ENCODE data around the gene TMEM250. TPM values are rescaled to one million over a fixed set of nuclear protein-coding genes. Genes with fewer than 3 reads are reported as not detected.

Gene TMEM250
- polyA plus RNA-seq, 1 of the 3 experiments (the other 2 are of a cell fraction), result 25.9 TPM

DNA sequence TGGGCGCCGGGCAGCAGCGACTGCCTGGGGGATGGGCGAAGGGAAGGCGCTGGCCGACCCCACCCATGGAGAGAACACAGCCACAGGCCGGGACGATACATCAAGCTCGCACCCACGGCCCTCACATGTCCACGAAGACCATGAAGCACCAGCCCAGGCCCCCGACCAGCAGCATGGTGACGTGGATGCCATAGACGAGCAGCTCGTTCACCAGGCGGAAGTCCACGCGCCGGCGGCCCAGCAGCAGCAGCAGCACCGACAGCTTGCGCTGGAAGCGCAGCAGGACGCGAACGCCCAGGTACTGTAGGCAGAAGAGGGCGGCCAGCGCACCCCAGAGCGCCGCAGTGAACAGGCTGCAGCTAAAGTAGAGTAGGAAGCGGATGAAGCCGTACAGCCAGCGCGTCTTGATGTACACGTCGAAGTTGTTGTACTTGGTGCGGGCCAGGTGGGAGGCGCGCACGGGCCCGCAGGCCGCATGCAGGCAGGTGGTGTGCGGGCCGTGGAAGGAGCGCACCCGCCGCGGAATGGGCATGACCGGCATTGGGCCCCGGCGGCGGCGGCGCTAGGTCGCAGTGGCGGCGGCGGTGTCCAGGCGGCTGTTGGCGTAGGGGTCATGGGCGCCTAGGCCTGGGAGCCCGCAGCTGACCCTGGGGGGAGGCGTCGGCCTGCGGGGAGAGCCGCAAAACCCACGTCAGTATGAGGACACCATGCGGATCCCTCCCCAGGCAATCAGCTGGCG is 2.1 kb downstream of the TMEM250 start (continued):
- no peak for TF ChIP-seq MEF2A (IDR thresholded peaks at IDR 0.05; ENCODE audit: borderline replicate concordance, low read depth)

DNA sequence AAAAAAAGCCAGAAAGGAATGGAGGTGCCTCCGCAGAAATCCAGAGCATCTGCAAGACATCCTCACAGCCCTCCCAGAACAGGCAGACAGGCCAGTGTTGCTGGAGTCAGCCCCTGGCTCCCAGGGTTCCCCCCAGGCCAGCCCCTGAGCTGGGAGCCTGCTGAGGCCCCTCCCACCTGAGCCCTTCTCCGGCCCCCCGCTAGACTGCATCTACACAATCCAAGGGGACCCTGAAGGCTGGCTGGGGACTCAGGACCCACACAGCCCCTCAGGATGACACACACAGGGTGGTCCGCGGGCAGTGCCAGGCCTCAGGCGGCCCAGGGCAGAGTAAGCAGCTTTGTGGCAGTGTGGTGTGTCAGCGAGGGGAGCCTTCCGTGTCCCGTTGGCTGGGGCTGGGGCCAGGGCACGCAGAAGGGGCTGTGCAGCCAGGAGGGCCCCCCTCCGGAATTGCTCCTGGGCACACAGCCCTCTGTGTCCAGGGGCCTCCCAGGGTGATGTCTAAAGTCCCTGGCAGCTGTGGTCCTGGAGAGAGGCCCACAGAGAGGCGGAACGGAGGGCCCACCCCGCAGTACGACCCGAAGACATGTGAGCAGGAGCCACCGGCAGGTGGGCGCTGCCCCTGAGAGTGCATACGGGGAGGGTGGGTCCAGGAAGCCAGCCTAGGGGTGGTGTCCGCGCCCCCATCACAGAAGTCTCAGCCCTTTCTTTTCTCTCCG is 2.9 kb downstream of the TMEM250 start:
- H3K4me1 ChIP-seq (ENCODE audit: control insufficient read depth in 1 of 2, insufficient read depth in 2 of 2, low read depth in 1 of 2, low read length in 1 of 2), result peaks cover 3 to 21% of the 10 kb centered on the region in 2 experiments; a peak in 1 of 4 replicates
- TF ChIP-seq NRF1 (IDR thresholded peaks at IDR 0.05; ENCODE audit: low read depth, low read length) (no peak), SMC3 (IDR thresholded peaks at IDR 0.05; ENCODE audit: low read depth, low read length) (no peak), MAX (IDR thresholded peaks at IDR 0.05; ENCODE audit: low read depth) (no peak), MEF2A (IDR thresholded peaks at IDR 0.05; ENCODE audit: borderline replicate concordance, low read depth) (no peak), RCOR1 (IDR thresholded peaks at IDR 0.05; ENCODE audit: low read length) (no peak), YY1 (IDR thresholded peaks at IDR 0.05; ENCODE audit: low read depth) (no peak), GATA2 (CRISPR knock-in tag; IDR thresholded peaks at IDR 0.05) (no peak), TAF1 (IDR thresholded peaks at IDR 0.05; ENCODE audit: borderline replicate concordance, low read depth, low read length) (no peak), SIN3A (IDR thresholded peaks at IDR 0.05; ENCODE audit: borderline replicate concordance, low read depth, low read length) (no peak), ELF1 (IDR thresholded peaks at IDR 0.05) (no peak), RXRA (IDR thresholded peaks at IDR 0.05; ENCODE audit: borderline replicate concordance, low read depth) (no peak)
- TF ChIP-seq, protein P1, sequence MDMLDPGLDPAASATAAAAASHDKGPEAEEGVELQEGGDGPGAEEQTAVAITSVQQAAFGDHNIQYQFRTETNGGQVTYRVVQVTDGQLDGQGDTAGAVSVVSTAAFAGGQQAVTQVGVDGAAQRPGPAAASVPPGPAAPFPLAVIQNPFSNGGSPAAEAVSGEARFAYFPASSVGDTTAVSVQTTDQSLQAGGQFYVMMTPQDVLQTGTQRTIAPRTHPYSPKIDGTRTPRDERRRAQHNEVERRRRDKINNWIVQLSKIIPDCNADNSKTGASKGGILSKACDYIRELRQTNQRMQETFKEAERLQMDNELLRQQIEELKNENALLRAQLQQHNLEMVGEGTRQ (IDR thresholded peaks at IDR 0.05; ENCODE audit: borderline replicate concordance, low read depth, low read length), result no peak
- TF ChIP-seq, protein P2, sequence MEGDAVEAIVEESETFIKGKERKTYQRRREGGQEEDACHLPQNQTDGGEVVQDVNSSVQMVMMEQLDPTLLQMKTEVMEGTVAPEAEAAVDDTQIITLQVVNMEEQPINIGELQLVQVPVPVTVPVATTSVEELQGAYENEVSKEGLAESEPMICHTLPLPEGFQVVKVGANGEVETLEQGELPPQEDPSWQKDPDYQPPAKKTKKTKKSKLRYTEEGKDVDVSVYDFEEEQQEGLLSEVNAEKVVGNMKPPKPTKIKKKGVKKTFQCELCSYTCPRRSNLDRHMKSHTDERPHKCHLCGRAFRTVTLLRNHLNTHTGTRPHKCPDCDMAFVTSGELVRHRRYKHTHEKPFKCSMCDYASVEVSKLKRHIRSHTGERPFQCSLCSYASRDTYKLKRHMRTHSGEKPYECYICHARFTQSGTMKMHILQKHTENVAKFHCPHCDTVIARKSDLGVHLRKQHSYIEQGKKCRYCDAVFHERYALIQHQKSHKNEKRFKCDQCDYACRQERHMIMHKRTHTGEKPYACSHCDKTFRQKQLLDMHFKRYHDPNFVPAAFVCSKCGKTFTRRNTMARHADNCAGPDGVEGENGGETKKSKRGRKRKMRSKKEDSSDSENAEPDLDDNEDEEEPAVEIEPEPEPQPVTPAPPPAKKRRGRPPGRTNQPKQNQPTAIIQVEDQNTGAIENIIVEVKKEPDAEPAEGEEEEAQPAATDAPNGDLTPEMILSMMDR (IDR thresholded peaks at IDR 0.05), result no peak
- TF ChIP-seq, protein P3, sequence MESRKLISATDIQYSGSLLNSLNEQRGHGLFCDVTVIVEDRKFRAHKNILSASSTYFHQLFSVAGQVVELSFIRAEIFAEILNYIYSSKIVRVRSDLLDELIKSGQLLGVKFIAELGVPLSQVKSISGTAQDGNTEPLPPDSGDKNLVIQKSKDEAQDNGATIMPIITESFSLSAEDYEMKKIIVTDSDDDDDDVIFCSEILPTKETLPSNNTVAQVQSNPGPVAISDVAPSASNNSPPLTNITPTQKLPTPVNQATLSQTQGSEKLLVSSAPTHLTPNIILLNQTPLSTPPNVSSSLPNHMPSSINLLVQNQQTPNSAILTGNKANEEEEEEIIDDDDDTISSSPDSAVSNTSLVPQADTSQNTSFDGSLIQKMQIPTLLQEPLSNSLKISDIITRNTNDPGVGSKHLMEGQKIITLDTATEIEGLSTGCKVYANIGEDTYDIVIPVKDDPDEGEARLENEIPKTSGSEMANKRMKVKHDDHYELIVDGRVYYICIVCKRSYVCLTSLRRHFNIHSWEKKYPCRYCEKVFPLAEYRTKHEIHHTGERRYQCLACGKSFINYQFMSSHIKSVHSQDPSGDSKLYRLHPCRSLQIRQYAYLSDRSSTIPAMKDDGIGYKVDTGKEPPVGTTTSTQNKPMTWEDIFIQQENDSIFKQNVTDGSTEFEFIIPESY (IDR thresholded peaks at IDR 0.05; ENCODE audit: borderline replicate concordance, low read depth), result no peak
- no peaks in the 10 kb centered on the region for H3K9me3 ChIP-seq
- peaks cover 0 to 23% of the 10 kb centered on the region in 2 experiments for H3K36me3 ChIP-seq (replicated peaks in 1 of 2; ENCODE audit: control insufficient read depth in 1 of 2, insufficient read depth in 2 of 2, low read length in 1 of 2)
- WGBS (ENCODE audit: low lambda C conversion rate), result 97% methylated on average over 15 of the region's 22 CpGs
- no peak overlapping the region for H3K27ac ChIP-seq (ENCODE audit: low read depth in 2 of 2, low read length in 1 of 2)
- H3K9ac ChIP-seq, result no peak overlapping the region
- H3K4me3 ChIP-seq (ENCODE audit: low read depth in 2 of 2, low read length in 1 of 2), result no peak overlapping the region
- H3F3A ChIP-seq (replicated peaks; ENCODE audit: insufficient read depth), result peaks cover 7% of the 10 kb centered on the region
- peaks cover 42% of the 10 kb centered on the region for H3K79me2 ChIP-seq (ENCODE audit: insufficient read depth)
- POLR2A ChIA-PET, result no interaction called here
- H2AFZ ChIP-seq (ENCODE audit: low read depth), result no peak overlapping the region
- H3K9me2 ChIP-seq, result no peaks in the 10 kb centered on the region
- no peak overlapping the region for H3K4me2 ChIP-seq
- no peak for DNase-seq
- H3K27me3 ChIP-seq (ENCODE audit: insufficient read depth), result no peaks in the 10 kb centered on the region
- no peaks in the 10 kb centered on the region for H4K20me1 ChIP-seq (ENCODE audit: insufficient read depth)
- CTCF ChIA-PET, result no interaction called here

Measured in SK-N-SH (cell line).